SKM-1 treated with dmso at 0.1 percent for 144 hours (cell line): ENCODE results near the gene SRPK3.
"Not testable (repeated sequence)": the region's sequence is repeated elsewhere in the genome, so short reads cannot be mapped to it uniquely, and the experiment has no call there.

Source experiments
- DNase-seq: peaks from one replicate; lab custom pipeline; 2025; ENCODE audit not compliant: unreplicated experiment; lab: John Stamatoyannopoulos, UW

The SRPK3 gene

DNA sequence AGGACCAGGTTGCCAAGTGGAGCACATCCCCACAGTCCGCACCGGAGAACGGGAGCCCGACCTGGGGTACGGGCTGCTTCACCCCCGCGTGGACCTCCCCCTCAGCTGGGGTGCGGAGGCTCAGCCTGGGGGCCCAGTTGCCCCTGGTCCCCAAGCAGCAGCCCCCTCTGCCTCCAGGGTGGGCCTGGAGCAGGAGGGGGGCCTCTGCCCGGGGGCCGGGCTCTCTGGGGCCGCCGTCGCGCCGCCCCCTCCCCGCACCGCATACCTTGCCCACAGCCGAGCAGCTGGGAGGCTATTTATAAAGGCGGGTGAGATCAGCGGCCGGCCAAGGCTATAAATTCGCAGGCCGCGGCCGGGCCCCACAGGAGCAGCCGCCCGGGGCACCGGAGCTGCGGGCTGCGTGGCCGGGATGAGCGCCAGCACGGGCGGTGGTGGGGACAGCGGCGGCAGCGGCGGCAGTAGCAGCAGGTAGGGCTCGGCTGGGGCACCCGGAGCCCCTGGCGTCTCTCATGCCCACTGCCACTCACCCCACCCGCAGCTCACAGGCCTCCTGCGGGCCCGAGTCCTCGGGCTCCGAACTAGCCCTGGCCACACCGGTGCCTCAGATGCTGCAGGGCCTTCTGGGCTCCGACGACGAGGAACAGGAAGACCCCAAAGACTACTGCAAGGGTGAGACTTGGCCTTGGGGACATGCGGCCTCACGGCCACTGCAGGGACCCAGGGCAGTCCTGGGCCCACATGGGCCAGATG is at the start of gene SRPK3:
TSS of gene SRPK3 (plus strand) at position 364 of the 750 bp plus-strand sequence. CDS start at position 410, 46 bp downstream.
- no peak for DNase-seq

DNA sequence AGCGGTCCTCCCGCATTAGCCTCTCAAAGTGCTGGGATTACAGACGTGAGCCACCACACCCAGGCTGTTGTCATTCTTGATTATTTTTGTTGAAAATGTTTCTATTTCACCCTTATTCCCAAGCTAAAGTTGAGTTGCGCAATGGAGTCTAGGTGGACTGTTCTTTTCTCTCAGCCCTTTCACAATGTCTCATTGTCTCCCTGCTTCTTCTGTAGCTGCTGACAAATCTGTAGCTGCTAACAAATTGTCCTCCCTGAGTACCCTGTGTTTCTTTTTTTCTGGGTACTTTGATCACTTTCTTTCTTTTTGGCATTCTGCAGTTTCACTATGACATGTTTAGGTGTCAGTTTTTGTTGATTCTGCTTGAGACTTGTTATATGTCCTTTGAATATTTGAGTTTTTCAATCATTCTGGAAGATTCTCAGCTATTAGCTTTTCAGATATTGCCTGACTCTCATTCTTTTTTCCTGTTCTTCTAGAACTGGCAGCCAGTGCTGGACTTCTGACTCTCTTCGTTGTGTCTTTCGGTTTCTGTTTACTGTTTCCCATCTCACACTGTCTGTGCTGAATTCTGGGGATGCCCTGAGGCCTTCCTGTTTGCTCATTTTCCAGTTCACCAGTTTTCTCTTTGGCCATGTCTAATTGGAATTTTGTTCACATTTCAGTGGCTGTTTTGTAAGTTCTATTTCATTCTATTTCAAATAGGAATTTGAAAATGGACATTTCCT is 49.6 kb upstream of the SRPK3 start:
- DNase-seq, result no peak

GRCh38 chrX:153731845-153732215 is 49.0 kb upstream of the SRPK3 start:
- no peak for DNase-seq

DNA sequence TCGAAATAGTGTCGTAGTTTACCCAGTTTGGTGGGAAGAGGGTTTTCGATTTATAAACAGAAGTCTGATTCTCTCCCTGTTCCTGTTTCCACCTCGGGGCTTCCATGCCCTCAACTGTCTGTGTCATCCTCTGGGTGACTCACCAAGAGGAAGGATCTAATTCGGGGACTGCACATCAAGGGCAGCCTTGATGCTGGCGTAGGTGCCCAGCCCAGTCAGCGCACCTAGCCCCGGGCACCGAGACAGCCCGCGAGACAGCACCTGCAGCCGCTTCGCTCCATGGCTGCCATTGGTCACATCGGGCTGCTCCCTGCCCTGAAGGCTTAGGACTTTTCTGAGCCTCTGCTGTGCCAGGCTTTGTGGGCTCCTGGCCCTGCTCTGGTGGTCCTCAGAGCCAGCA is 48.4 kb upstream of the SRPK3 start:
- DNase-seq, result no peak

DNA sequence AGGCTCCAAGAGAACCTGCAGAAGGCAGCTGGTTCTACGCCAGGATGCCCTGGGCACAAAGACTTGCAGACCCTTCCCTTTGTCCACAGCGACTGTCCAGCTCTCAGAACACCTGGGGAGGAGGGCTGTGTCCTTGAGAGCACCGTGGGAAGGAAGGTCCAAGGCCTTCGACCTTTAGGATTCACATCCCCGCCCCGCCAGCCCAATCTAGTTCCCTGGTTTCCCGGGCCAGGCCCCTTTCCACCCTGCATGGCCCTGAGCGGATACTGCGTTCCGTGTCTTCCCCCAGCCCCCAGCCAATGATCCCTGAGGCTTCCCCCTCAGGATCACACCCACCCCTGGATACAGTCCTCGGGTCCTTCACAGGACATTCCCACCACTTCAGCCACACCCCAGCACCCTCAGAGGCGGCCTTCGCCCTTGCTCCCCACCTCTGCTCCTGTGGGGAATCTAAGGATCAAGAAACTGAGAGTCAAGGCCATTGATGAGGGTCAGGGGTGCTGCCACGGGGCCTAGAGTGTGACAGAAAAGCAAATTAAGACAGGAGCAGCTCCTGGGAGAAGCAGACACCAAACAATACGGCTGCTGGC is 47.1 kb upstream of the SRPK3 start:
- DNase-seq, result no peak

GRCh38 chrX:153734871-153735270 is 46.0 kb upstream of the SRPK3 start:
- DNase-seq, result no peak

- DNase-seq, result no peak
Measured at GRCh38 chrX:153735274-153735673, 45.6 kb upstream of the SRPK3 start.

DNA sequence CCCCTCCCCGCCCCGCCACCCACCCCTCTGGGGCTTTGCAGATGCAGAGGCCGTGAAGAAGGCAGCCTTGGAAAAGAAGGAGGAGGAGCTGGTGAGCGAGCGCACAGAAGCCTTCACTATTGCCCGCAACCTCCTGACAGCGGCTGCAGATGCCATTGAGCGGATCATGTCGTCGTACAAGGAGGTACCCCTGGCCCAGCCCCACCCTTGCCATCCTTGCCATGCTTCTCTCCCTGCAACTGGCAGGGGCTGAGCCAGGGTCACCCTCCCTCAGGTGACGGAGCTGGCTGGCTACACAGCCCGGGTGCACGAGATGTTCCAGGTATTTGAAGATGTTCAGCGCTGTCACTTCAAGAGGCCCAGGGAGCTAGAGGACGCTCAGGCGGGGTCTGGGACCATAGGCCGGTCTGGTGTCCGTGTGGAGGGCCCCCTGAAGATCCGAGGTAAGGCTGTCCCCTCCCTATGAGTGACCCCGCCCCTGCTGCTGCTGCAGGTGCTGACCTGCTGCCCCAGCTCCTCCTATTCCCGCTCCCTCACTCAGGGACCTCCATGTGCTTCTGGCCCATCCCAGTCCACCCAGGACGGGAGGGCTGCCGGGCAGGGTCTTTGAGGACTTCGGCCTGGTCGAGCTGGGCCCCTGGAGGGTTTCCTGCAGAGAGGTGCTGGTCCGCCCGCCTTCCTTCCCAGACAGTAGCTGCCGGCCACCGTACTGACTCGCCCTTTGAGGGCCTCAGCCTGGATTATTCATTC is 44.6 kb upstream of the SRPK3 start:
- no peak for DNase-seq

DNA sequence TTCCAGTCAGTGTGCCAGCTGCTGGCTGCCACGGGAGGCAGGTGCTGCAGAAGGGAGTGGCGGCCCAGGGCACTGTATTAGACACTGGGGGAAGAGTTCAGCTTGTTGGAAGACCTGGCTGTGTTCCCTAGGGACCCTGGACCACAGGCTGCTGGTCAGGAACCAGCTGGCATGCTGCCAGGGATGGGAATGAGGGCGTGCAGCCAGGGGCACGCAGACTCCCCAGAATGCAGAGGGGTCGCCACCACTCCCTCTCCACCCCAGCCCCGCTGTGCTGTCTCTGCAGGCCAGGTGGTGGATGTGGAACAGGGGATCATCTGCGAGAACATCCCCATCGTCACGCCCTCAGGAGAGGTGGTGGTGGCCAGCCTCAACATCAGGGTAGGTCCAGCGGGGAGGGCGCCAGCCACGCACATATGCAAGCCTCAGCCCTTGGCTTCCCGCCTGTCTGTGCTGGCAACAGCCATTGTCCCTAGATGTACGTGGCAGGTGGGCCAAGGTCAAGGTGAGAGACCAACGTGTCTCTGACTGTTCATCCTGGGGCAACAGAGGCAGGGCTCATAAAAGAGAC is 43.9 kb upstream of the SRPK3 start:
- no peak for DNase-seq

DNA sequence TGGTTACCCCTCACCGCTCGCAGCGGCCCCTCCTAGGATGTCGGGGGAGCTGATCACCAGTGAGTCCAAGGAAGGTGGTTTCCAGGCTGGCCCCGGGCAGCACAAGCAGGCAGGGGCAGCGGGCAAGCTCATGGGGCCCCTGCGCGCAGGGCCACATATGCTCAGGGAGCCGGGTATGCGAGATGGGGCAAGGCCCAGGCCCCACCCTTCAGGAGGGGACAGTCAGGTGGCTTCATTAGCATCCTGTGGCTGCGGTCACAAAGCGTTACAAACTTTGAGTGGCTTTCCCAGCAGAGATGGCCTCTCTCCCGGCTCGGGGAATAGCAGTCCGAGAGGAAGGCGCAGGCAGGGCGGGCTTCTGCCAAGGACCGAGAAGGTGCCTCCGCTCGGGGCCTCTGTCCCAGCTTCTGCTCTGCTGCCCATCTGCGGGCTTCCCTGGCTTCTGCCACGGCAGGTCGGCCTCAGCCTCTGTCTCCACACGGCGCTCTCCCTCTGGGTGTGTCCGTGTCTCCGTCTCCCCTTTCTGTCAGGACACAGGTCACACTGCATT is 42.7 kb upstream of the SRPK3 start:
- no peak for DNase-seq

GRCh38 chrX:153739754-153740486 is 40.9 kb upstream of the SRPK3 start:
- DNase-seq, result no peak

DNA sequence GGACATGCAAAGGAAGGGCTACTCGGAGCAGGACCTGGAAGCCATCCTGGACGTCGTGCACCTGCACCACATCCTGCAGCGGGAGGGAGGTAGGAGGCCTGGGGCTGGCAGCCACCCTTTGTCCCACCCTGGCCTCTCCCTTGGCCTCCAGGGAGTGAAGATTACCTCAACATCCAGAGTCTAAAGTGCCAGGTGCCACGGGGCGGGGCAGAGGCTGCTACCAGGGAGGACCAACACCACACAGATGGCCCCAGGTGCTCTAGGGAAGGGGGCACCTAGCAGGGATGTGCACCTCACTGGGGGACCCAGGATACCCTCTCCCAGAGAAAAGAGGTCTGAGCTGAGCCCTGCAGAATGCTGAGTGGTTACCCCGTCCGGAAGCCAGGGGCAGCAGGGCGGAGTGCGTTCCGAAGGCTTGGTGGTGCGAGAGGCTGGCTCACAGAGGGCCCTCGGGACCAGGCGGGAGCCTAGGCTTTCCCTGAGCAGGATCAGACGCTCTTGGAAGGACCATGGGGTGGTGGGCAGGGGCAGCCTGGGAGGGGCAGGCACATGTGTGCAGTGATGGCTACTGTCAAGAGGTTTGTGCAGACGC is 40.1 kb upstream of the SRPK3 start:
- no peak for DNase-seq

GRCh38 chrX:153741446-153741845 is 39.4 kb upstream of the SRPK3 start:
- DNase-seq, result no peak

DNA sequence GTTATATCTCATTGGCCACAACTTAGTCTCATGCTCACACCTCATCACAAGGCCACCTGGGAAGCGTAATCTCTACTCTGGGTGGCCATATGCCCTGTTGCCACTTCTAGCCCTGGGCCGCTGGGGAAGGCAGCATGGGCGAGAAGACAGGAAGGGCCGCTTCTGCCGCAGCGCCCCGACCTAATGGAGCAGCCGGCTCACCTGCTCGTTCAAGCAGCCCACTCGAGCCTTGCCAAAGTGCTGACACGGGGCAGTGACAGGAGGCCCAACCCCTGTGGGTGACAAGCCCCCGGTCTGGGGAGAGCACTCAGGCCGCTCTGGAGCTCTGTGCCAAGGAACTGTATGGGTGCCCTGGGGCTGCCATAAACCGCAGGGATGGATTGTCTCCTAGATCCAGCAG is 38.7 kb upstream of the SRPK3 start:
- DNase-seq, result not testable (repeated sequence)

DNA sequence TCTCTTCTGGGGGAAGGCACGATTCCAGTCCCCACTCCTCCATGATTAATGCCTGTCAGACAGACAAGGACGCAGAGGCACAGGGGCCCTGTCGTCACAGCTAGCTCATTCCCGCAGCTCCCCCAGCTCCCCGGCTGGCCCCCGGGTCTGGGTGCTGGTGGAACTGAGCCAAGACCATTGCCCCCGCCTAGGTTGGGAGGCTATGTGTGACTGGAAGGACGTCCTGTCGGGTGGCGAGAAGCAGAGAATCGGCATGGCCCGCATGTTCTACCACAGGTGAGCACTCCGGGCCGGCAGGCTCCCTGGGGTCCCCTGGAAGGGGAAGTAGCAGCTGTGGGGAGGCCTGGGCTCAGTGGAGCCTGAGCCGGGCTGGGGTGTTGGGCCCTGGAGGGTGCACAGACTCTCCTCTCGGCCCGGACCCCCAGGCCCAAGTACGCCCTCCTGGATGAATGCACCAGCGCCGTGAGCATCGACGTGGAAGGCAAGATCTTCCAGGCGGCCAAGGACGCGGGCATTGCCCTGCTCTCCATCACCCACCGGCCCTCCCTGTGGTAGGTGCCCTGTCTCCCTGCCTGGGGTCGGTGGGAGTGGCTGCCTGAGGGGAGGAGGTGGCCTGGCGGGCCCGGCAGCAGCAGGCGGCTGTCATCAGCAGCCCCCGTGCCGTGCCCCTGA is 37.9 kb upstream of the SRPK3 start:
- not testable (repeated sequence) for DNase-seq

DNA sequence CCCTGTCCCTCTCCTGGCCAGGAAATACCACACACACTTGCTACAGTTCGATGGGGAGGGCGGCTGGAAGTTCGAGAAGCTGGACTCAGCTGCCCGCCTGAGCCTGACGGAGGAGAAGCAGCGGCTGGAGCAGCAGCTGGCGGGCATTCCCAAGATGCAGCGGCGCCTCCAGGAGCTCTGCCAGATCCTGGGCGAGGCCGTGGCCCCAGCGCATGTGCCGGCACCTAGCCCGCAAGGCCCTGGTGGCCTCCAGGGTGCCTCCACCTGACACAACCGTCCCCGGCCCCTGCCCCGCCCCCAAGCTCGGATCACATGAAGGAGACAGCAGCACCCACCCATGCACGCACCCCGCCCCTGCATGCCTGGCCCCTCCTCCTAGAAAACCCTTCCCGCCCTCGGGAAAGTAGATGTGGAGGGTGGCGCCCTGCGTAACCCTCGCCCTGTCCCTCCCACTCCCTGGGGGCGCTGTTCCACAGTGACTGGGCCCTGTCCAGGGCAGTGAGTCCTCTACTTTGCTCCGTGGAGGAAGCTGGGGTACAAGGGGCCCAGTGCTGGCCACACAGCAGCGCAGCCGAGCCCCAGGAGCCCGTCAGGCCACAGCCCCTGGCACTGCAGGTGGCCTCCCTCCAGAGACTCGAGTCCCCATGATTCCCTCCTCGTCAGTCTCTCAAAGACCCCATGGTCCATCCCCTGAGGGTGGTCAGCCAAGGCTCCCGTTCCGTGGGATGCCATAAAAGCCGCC is 37.2 kb upstream of the SRPK3 start:
- DNase-seq, result not testable (repeated sequence)

DNA sequence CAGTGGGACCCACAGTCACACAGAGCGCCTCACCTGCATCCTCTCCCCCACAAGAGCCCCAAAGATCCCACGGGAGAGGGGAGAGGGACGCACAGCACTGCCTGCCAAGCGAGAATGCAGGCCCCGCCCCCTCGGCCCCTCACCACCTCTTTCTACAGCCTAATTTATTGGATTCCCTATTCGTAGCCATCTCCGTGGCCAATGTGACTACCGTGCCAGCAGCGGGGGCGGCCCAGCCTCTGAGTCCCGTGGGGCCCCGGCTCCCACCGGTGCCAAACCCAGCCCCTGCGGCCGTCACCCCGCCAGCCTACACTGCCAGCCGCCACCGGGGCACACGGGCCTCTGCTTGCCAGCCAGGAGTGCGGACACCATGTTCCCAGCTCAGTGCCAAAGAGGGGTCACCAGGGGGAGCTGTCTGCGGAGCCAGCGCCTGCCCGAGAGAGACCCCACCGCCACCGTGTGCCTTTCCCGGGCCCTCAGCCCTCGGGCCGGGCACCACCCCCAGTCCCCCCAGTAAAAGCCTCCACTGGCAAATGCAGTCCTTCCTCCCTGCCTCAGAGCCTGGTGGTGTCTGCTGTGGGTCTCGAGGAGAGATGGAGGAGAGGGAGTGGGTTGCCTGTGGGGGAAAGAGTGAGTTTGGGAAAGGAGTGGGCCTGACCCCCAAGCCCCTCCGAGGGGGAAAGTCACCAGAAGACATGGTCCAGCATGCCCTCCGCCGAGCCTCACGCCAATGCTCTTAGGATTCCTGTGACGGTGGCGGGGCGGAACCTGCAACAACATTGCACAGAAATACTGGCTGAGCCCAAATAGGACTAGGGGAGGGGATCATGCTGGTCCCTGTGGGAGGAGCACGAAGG is 36.4 kb upstream of the SRPK3 start:
- no peak for DNase-seq

GRCh38 chrX:153745067-153745433 is 35.8 kb upstream of the SRPK3 start:
- DNase-seq, result not testable (repeated sequence)
